Neutrophil (primary cell): ENCODE data around the gene TMEM79.

Source experiments
- H3K27ac ChIP-seq: fragments of 200-600 bp; sonication (generic); 2 replicates; pipeline ENCODE4 v1.5.1; 2016; ENCODE audit warnings: mild to moderate bottlenecking, moderate library complexity
- H3K27me3 ChIP-seq: fragments of 200-600 bp; sonication (generic); 2 replicates; pipeline ENCODE4 v1.6.0; 2016; ENCODE audit warnings: mild to moderate bottlenecking
- H3K36me3 ChIP-seq: fragments of 200-600 bp; sonication (generic); 2 replicates; pipeline ENCODE4 v1.5.1; 2017
- H3K4me1 ChIP-seq, 2 experiments: fragments of 200-600 bp in 1 of 2; sonication (generic) in 1 of 2; 1 replicate in 1 of 2; 2 replicates in 1 of 2; pipeline versions ENCODE4 v1.5.1 to v1.6.1; 2013 to 2016; ENCODE audit warnings: low read depth in 1 of 2, low read length in 1 of 2, mild to moderate bottlenecking in 1 of 2, moderate library complexity in 1 of 2; ENCODE audit not compliant: control insufficient read depth in 1 of 2, insufficient read depth in 1 of 2
- H3K4me3 ChIP-seq, 2 experiments: fragments of 200-600 bp in 1 of 2; sonication (generic) in 1 of 2; 1 replicate in 1 of 2; 2 replicates in 1 of 2; pipeline ENCODE4 v1.5.1; 2013 to 2016; ENCODE audit warnings: low read depth in 1 of 2, low read length in 1 of 2, mild to moderate bottlenecking in 1 of 2, moderate library complexity in 1 of 2
- H3K9me3 ChIP-seq: fragments of 200-600 bp; sonication (generic); 2 replicates; pipeline ENCODE4 v1.5.1; 2016
- CTCF ChIP-seq: fragments of 200-600 bp; sonication (generic); IDR thresholded peaks from 2 replicates; pipeline ENCODE4 v1.5.1; 2016; ENCODE audit warnings: antibody characterized with exemption

The TMEM79 gene

DNA sequence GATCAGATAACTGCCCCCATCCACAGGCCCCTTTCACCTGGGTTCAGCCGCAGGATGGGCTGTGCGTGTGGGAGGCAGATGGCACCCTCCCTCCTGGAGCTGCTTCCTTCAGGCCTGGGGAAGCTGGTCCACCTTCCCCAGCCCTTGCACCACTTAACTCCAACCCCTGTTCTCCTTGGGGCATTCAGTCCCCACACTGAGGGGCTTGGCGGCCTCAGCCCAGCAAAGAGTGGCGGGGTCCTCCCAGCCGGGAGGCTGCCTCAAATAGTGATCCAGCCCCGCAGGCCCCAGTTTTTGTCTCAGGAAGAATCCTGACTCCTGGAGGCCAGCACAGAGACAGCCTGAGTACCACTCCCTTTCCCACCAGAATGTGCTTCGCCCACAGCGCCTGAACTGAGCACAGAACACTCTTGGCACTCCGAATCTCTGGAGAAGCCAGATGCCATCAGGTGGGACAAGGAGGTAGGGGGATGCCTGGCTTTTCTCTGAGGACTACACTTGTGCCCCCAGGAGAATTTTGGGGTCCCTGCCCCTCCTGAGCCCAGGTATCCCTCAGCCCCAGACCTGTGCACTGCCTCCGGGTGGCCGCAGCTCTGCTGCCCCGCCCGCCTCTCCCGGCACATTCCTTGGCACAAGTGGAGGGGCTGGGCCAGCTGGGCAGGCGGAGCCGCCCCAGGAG lies 37.2 kb upstream of the TMEM79 start:
- no peak for TF ChIP-seq CTCF
- peaks cover 34% of the 10 kb centered on the region for H3K27me3 ChIP-seq
- no peak overlapping the region for H3K27ac ChIP-seq
- H3K36me3 ChIP-seq: peaks cover 49% of the 10 kb centered on the region
- peaks cover 10 to 11% of the 10 kb centered on the region in 2 experiments for H3K4me1 ChIP-seq
- no peak overlapping the region for H3K4me3 ChIP-seq
- H3K9me3 ChIP-seq: no peaks in the 10 kb centered on the region

GRCh38 chr1:156247460-156248322 lies 36.4 kb upstream of the TMEM79 start, which contains the start of gene PAQR6:
TSS of gene PAQR6 (minus strand) at chr1:156248056. CDS start at chr1:156246731, 1,325 bp downstream.
- peaks cover 10 to 11% of the 10 kb centered on the region in 2 experiments for H3K4me1 ChIP-seq
- no peaks in the 10 kb centered on the region for H3K9me3 ChIP-seq
- H3K27ac ChIP-seq: peak within 1 kb of the TSS; percentile 11

DNA sequence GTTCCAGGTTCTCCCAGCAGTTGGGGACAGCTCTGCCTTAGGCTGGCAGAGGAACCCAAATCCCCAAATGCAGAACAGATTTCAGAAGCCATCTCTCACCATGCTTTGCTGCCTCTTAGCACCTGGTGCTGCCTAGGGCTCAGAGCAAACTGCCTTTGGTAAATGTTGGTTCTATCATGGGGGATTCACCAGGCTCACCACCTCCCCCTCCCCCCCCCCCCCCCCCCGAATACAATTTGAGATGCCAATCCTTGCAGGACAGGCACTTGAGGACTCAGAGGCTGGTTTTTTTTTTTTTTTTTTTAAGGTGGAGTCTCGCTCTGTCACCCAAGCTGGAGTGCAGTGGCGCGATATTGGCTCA lies 35.8 kb upstream of the TMEM79 start:
- Histone ChIP-seq H3K27ac (no peak overlapping the region), H3K4me1 (peaks cover 10 to 11% of the 10 kb centered on the region in 2 experiments), H3K9me3 (no peaks in the 10 kb centered on the region), H3K27me3 (peaks cover 34% of the 10 kb centered on the region), H3K4me3 (no peak overlapping the region), H3K36me3 (peaks cover 56% of the 10 kb centered on the region)
- TF ChIP-seq CTCF: no peak

More at GRCh38 chr1:156247460-156248322, 36.4 kb upstream of the TMEM79 start, which contains the start of gene PAQR6:
- Histone ChIP-seq H3K36me3 (peaks cover 50% of the 10 kb centered on the region), H3K4me3 (no peak within 1 kb of the TSS), H3K27me3 (peaks cover 34% of the 10 kb centered on the region)
- TF ChIP-seq CTCF: no peak

DNA sequence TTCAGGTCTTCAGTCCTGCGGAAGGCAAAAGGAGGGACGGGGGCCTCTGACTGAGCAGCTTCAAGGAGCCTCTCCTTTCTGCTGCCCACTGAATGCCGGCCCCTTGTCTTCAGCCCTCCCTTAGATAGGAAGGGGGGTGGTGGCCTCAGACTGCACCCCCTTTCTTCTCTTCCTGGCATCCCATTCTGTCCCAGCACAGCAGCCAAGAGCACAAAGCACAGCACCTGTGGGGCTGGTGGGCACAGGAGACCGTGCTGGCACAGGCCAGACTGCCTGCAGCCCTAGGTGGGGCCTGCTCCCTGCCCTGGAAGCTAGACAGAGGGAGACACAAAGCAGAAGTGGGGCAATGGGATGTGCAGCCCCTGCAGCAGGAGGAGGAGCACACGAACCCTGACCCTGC lies 34.5 kb upstream of the TMEM79 start:
- Histone ChIP-seq H3K27me3 (peaks cover 29% of the 10 kb centered on the region), H3K9me3 (no peaks in the 10 kb centered on the region), H3K4me3 (no peak overlapping the region), H3K36me3 (peaks cover 69% of the 10 kb centered on the region), H3K4me1 (peaks cover 10 to 11% of the 10 kb centered on the region in 2 experiments), H3K27ac (no peak overlapping the region)
- no peak for TF ChIP-seq CTCF

DNA sequence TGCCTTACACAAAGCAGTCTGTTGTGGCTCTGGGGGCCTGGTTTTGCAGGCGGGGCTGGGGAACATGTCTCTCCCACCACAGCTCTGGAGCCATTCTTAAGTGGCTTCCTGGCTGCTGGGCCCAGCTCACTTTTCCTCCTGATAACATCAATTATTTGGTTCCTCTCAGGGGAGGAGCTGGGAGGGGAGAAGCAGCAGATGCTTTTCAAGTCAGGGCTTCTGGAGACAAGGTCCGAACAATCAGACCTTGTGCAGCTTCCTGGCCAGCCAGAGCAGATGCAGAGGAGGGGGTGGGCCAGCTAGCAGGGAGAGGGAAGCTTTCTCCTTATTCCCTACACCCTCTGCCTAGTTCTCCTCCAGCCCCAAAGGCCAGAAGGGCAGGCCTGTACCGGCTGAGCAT lies 32.6 kb upstream of the TMEM79 start:
- Histone ChIP-seq H3K36me3 (peaks cover 89% of the 10 kb centered on the region), H3K4me3 (no peak overlapping the region), H3K27ac (no peak overlapping the region), H3K4me1 (no peaks in the 10 kb centered on the region), H3K9me3 (no peaks in the 10 kb centered on the region), H3K27me3 (peaks cover 10% of the 10 kb centered on the region)
- TF ChIP-seq CTCF: no peak
